HepG2 (cell line): Measurements from ENCODE around the gene WDHD1. TPM values are rescaled to one million over a fixed set of nuclear protein-coding genes. Genes with fewer than 3 reads are reported as not detected.

Source experiments
- EP300 ChIP-seq, 3 experiments: sonication (generic) in 1 of 3; formaldehyde crosslinking in 1 of 3; IDR thresholded peaks; 2 replicates each; pipeline versions ENCODE4 v1.5.1 to v1.6.1; 2011 to 2020; ENCODE audit warnings: low read depth in 2 of 3, low read length in 2 of 3, borderline replicate concordance in 1 of 3, improper control_type of control experiment in 1 of 3, mild to moderate bottlenecking in 1 of 3, missing genetic modification reagents in 1 of 3, moderate library complexity in 1 of 3
- GATAD1 ChIP-seq: IDR thresholded peaks from 2 replicates; pipeline ENCODE4 v1.6.1; 2016; ENCODE audit warnings: missing genetic modification reagents, missing compliant biosample characterization
- HNF1B ChIP-seq: sonication (generic); formaldehyde crosslinking; IDR thresholded peaks from 2 replicates; pipeline ENCODE4 v1.5.1; 2020; ENCODE audit warnings: mild to moderate bottlenecking, moderate library complexity, missing genetic modification reagents
- PBX2 ChIP-seq: IDR thresholded peaks from 2 replicates; pipeline ENCODE4 v1.6.1; 2016; ENCODE audit warnings: control low read depth
- POLR2AphosphoS2 ChIP-seq: IDR thresholded peaks from 2 replicates; pipeline ENCODE4 v1.6.1; 2011; ENCODE audit warnings: low read depth, low read length, improper control_type of control experiment
- RNF2 ChIP-seq: fragments of 450-650 bp; conservative IDR thresholded peaks from 2 replicates; pipeline ENCODE4 v1.6.1; 2016; ENCODE audit warnings: low read depth
- SP5 ChIP-seq: IDR thresholded peaks from 2 replicates; pipeline ENCODE4 v1.6.1; 2016; ENCODE audit warnings: low read depth, borderline replicate concordance
- YEATS4 ChIP-seq: sonication (generic); formaldehyde crosslinking; IDR thresholded peaks from 2 replicates; pipeline ENCODE4 v1.4.0; 2020; ENCODE audit warnings: missing genetic modification reagents, borderline replicate concordance
- YY1 ChIP-seq: IDR thresholded peaks from 2 replicates; pipeline ENCODE4 v1.6.1; 2011; ENCODE audit warnings: low read length, low read depth, moderate library complexity, mild to moderate bottlenecking; ENCODE audit not compliant: insufficient read depth, insufficient replicate concordance
- ZFYVE20 ChIP-seq: sonication (generic); formaldehyde crosslinking; IDR thresholded peaks from 2 replicates; pipeline ENCODE4 v1.8.0; 2023; ENCODE audit warnings: low read depth, mild to moderate bottlenecking, moderate library complexity, missing genetic modification reagents, borderline replicate concordance
- ZHX2 ChIP-seq, 2 experiments: sonication (generic) in 1 of 2; formaldehyde crosslinking in 1 of 2; IDR thresholded peaks; 2 replicates each; pipeline versions ENCODE4 v1.6.1 to v1.9.0; 2014 to 2022; ENCODE audit warnings: antibody characterized with exemption in 1 of 2, borderline replicate concordance in 1 of 2, inconsistent platforms in 1 of 2, low read depth in 1 of 2, missing genetic modification reagents in 1 of 2
- ZNF260 ChIP-seq: sonication (generic); formaldehyde crosslinking; IDR thresholded peaks from 2 replicates; pipeline ENCODE4 v1.4.0; 2020; ENCODE audit warnings: missing genetic modification reagents, low read depth, mild to moderate bottlenecking, borderline replicate concordance
- ZNF317 ChIP-seq: sonication (generic); formaldehyde crosslinking; IDR thresholded peaks from 2 replicates; pipeline ENCODE4 v1.5.0; 2020; ENCODE audit warnings: mild to moderate bottlenecking, missing genetic modification reagents
- ZNF562 ChIP-seq: sonication (generic); formaldehyde crosslinking; IDR thresholded peaks from 2 replicates; pipeline ENCODE4 v1.8.0; 2022; ENCODE audit warnings: missing genetic modification reagents, borderline replicate concordance
- ZNF589 ChIP-seq: sonication (generic); formaldehyde crosslinking; conservative IDR thresholded peaks from 2 replicates; pipeline ENCODE4 v1.8.0; 2022; ENCODE audit warnings: mild to moderate bottlenecking, moderate library complexity, missing genetic modification reagents
- ZNF710 ChIP-seq: sonication (generic); formaldehyde crosslinking; IDR thresholded peaks from 2 replicates; pipeline ENCODE4 v1.5.0; 2020; ENCODE audit warnings: mild to moderate bottlenecking, missing genetic modification reagents, borderline replicate concordance
- polyA plus RNA-seq, 8 experiments: library from polyadenylated mRNA; depleted of rRNA in 3 of 8; stranded (reverse) in 7 of 8; unstranded in 1 of 8; fragments of >200 nt; fragmentation: Illumina TruSeq in 4 of 8; extraction: Trizol in 4 of 8; gene quantifications; 2 replicates each; pipeline versions ENCODE4 v1.2.1 to v1.2.3, GENCODE V29; 2011 to 2016; ENCODE audit warnings: low read depth in 4 of 8, missing spikeins in 1 of 8, mixed read lengths in 1 of 8; ENCODE audit not compliant: insufficient read depth in 1 of 8
- total RNA-seq, 5 experiments: library from RNA; depleted of rRNA; stranded (reverse); fragments of >200 nt; fragmentation: Illumina TruSeq; extraction: Trizol; gene quantifications; 2 replicates each; pipeline ENCODE4 v1.2.3, GENCODE V29; 2016; ENCODE audit warnings: low read depth in 1 of 5

WDHD1 gene
- total and polyA plus RNA-seq, 2 of the 13 experiments (the other 11 are each of a cell fraction or from before 2014, with no cell fraction given): 5.5 to 27.5 TPM

- TF ChIP-seq SP5 (CRISPR knock-in tag) (peak; percentile 83), ZHX2 (IDR thresholded peaks at IDR 0.05; ENCODE audit: low read depth) (peak; percentile 84), ZHX2 (CRISPR knock-in tag; IDR thresholded peaks at IDR 0.05; ENCODE audit: borderline replicate concordance) (no peak), YEATS4 (CRISPR knock-in tag) (peak; percentile 97), HNF1B (CRISPR knock-in tag) (peak; percentile 71), ZFYVE20 (CRISPR knock-in tag) (no peak; the same call in 1 of the 2 replicates), GATAD1 (CRISPR knock-in tag) (peak; percentile 85), ZNF589 (CRISPR knock-in tag) (no peak), YY1 (peak; percentile 82), ZNF260 (CRISPR knock-in tag) (no peak; the same call in 1 of the 2 replicates), EP300 (IDR thresholded peaks at IDR 0.05; ENCODE audit: low read depth in 2 of 2, low read length in 2 of 2) (peak; percentile 16 to 81; a peak in 3 of 4 replicates), EP300 (CRISPR knock-in tag; IDR thresholded peaks at IDR 0.05; ENCODE audit: borderline replicate concordance) (peak; percentile 32; the same call in 1 of the 2 replicates), RNF2 (no peak), ZNF710 (CRISPR knock-in tag) (no peak), PBX2 (CRISPR knock-in tag) (no peak), ZNF317 (CRISPR knock-in tag) (peak; percentile 51; the same call in 1 of the 2 replicates), ZNF562 (CRISPR knock-in tag) (no peak), POLR2AphosphoS2 (peak; percentile 69; the same call in 1 of the 2 replicates)
Observed at GRCh38 chr14:55051423-55052268, 24.7 kb upstream of the WDHD1 start, which contains the start of gene MAPK1IP1L (continued).
